ENCODE measurements around the gene GUCY1A2.

GUCY1A2 gene

GRCh38 chr11:106961048-106961447 lies 57.2 kb downstream of the GUCY1A2 start:
- DNase-seq (ENCODE audit: extremely low read depth, low read depth), result no peak
- TF ChIP-seq CTCF (IDR thresholded peaks at IDR 0.05; ENCODE audit: low read depth, low read length), result no peak

GRCh38 chr11:106959800-106960199 lies 58.5 kb downstream of the GUCY1A2 start:
- peak; percentile 18 for DNase-seq (ENCODE audit: extremely low read depth, low read depth)
- no peak for TF ChIP-seq CTCF (IDR thresholded peaks at IDR 0.05; ENCODE audit: low read depth, low read length)

GRCh38 chr11:106959386-106959785 lies 58.9 kb downstream of the GUCY1A2 start:
- TF ChIP-seq CTCF (IDR thresholded peaks at IDR 0.05; ENCODE audit: low read depth, low read length), result no peak
- DNase-seq (ENCODE audit: extremely low read depth, low read depth), result no peak

GRCh38 chr11:106958517-106959248 lies 59.6 kb downstream of the GUCY1A2 start:
- DNase-seq (ENCODE audit: extremely low read depth, low read depth), result no peak
- no peak for TF ChIP-seq CTCF (IDR thresholded peaks at IDR 0.05; ENCODE audit: low read depth, low read length)

- no peak for DNase-seq (ENCODE audit: extremely low read depth, low read depth)
- no peak for TF ChIP-seq CTCF (IDR thresholded peaks at IDR 0.05; ENCODE audit: low read depth, low read length)
These were observed 61.2 kb downstream of the GUCY1A2 start for GRCh38 chr11:106957030-106957482.

GRCh38 chr11:106950067-106950491 lies 68.2 kb downstream of the GUCY1A2 start:
- no peak for DNase-seq (ENCODE audit: extremely low read depth, low read depth)
- TF ChIP-seq CTCF (IDR thresholded peaks at IDR 0.05; ENCODE audit: low read depth, low read length), result no peak

- no peak for TF ChIP-seq CTCF (IDR thresholded peaks at IDR 0.05; ENCODE audit: low read depth, low read length)
These were observed 75.2 kb downstream of the GUCY1A2 start for GRCh38 chr11:106943089-106943488.

More at GRCh38 chr11:106943089-106943488, 75.2 kb downstream of the GUCY1A2 start:
- DNase-seq (ENCODE audit: extremely low read depth, low read depth), result no peak
